Esophagus muscularis mucosa (tissue), 4 donors: ENCODE results near the gene KRTAP5-11.

Source experiments
- CTCF ChIP-seq, 3 experiments: fragments of 200-600 bp in 2 of 3; fragments of 450-650 bp in 1 of 3; sonication (generic) in 2 of 3; IDR thresholded peaks; one replicate each; pipeline ENCODE4 v1.5.1; 2017 to 2019; ENCODE audit warnings: antibody characterized with exemption in 3 of 3, mild to moderate bottlenecking in 2 of 3, moderate library complexity in 1 of 3
- EP300 ChIP-seq: sonication (generic); formaldehyde crosslinking; IDR thresholded peaks from one replicate; pipeline ENCODE4 v1.6.1; 2017; ENCODE audit warnings: antibody characterized with exemption
- POLR2A ChIP-seq: fragments of 450-650 bp; IDR thresholded peaks from one replicate; pipeline ENCODE4 v1.6.1; 2017; ENCODE audit warnings: antibody characterized with exemption, moderate library complexity, mild to moderate bottlenecking, low read depth
- POLR2AphosphoS5 ChIP-seq, 2 donors: sonication (generic); formaldehyde crosslinking; IDR thresholded peaks; one replicate each; pipeline ENCODE4 v1.6.1; 2017; ENCODE audit warnings: antibody characterized with exemption in 2 of 2

- TF ChIP-seq CTCF (IDR thresholded peaks at IDR 0.05) (no peak), POLR2AphosphoS5 (IDR thresholded peaks at IDR 0.05) (no peak), POLR2A (no peak), EP300 (no peak)
Observed at GRCh38 chr11:71554996-71555395, 27.7 kb downstream of the KRTAP5-11 start.
